ENCODE measurements around the gene RGS3.

- no peak for TF ChIP-seq CTCF (conservative IDR thresholded peaks at IDR 0.05; ENCODE audit: low read length)
- no peak for TF ChIP-seq EZH2phosphoT487 (IDR thresholded peaks at IDR 0.05; ENCODE audit: borderline replicate concordance, low read depth, low read length)
Observed at GRCh38 chr9:113480612-113481011, 17.1 kb downstream of the RGS3 start.
